GM12878 (cell line): Measurements from ENCODE around the gene CDH16. TPM values are rescaled to one million over a fixed set of nuclear protein-coding genes. Genes with fewer than 3 reads are reported as not detected.

Experiments
- ATAC-seq: fragments of 200-7000 bp; cut with Tn5 transposase; 3 replicates; pipeline ENCODE4 v1.9.1; 2020; ENCODE audit warnings: mild to moderate bottlenecking, moderate library complexity
- BruUV-seq: library from RNA; stranded (reverse); fragments of 400-500 nt; replicated peaks from 2 replicates; lab custom pipeline; 2021; lab: Mats Ljungman, UMichigan
- CTCF ChIA-PET: fragments of 300-600 bp; sonication (Branson Sonifier 250); formaldehyde crosslinking; extraction: SDS; loops from one replicate; lab custom pipeline; 2021; ENCODE audit warnings: inconsistent platforms; lab: Yijun Ruan, JAX
- POLR2A ChIA-PET: fragments of 350-600 bp; formaldehyde crosslinking; extraction: SDS; loops from one replicate; lab custom pipeline; 2021; ENCODE audit warnings: inconsistent platforms; lab: Charles Lee
- RAD21 ChIA-PET: fragments of 300-600 bp; sonication (Branson Sonifier 250); formaldehyde crosslinking; loops from one replicate; lab custom pipeline; 2023; ENCODE audit warnings: antibody characterized with exemption; ENCODE audit not compliant: unreplicated experiment; lab: Charles Lee
- SMC1A ChIA-PET: fragments of 300-600 bp; sonication (Branson Sonifier 250); formaldehyde crosslinking; loops from one replicate; lab custom pipeline; 2023; ENCODE audit not compliant: unreplicated experiment, uncharacterized antibody; lab: Charles Lee
- DNase-seq: peaks from one replicate; pipeline ENCODE4 v3.0.0-alpha.2; 2011; ENCODE audit warnings: low read depth, low spot score
- FAIRE-seq: peaks from 3 replicates; lab custom pipeline; 2011; peaks lifted over from hg19 to GRCh38; lab: Jason Lieb, UNC
- H2AFZ ChIP-seq: 2 replicates; pipeline ENCODE4 v1.6.0; 2011; ENCODE audit warnings: low read depth, low read length, control low read depth; ENCODE audit not compliant: control insufficient read depth
- H3K27ac ChIP-seq: 2 replicates; pipeline ENCODE4 v1.5.1; 2011; ENCODE audit warnings: control low read depth; ENCODE audit not compliant: control insufficient read depth, insufficient read depth
- H3K27me3 ChIP-seq, 2 experiments: replicated peaks in 1 of 2; 2 replicates each; pipeline versions ENCODE4 v1.6.0 to v1.6.1; 2011; ENCODE audit warnings: low read length in 1 of 2; ENCODE audit not compliant: control insufficient read depth in 2 of 2, insufficient read depth in 2 of 2
- H3K36me3 ChIP-seq, 2 experiments: 2 replicates each; pipeline ENCODE4 v1.5.1; 2011; ENCODE audit warnings: low read length in 1 of 2; ENCODE audit not compliant: control insufficient read depth in 2 of 2, insufficient read depth in 2 of 2
- H3K4me1 ChIP-seq: 2 replicates; pipeline ENCODE4 v1.6.1; 2011; ENCODE audit warnings: mild to moderate bottlenecking, low read length, moderate library complexity, mixed read lengths; ENCODE audit not compliant: control insufficient read depth, insufficient read depth
- H3K4me2 ChIP-seq: 2 replicates; pipeline ENCODE4 v1.6.0; 2011; ENCODE audit warnings: control low read depth; ENCODE audit not compliant: control insufficient read depth, insufficient read depth
- H3K4me3 ChIP-seq: fragments of 200-600 bp; sonication (generic); 2 replicates; pipeline ENCODE4 v1.5.1; 2016
- H3K79me2 ChIP-seq: 2 replicates; pipeline ENCODE4 v1.6.0; 2011; ENCODE audit warnings: low read length; ENCODE audit not compliant: control insufficient read depth, insufficient read depth
- H3K9ac ChIP-seq: 2 replicates; pipeline ENCODE4 v1.8.0; 2011; ENCODE audit warnings: low read length, control low read depth, mixed read lengths; ENCODE audit not compliant: control insufficient read depth, insufficient read depth
- H3K9me3 ChIP-seq: replicated peaks from 3 replicates; pipeline ENCODE4 v1.5.1; 2011; ENCODE audit warnings: mild to moderate bottlenecking, low read length; ENCODE audit not compliant: control insufficient read depth, insufficient read depth
- H4K20me1 ChIP-seq: 2 replicates; pipeline ENCODE4 v1.6.0; 2011; ENCODE audit not compliant: control insufficient read depth, insufficient read depth
- BMI1 ChIP-seq: fragments of 450-650 bp; IDR thresholded peaks from 2 replicates; pipeline ENCODE4 v1.6.1; 2016; ENCODE audit warnings: mild to moderate bottlenecking, moderate library complexity, borderline replicate concordance
- CBFB ChIP-seq: IDR thresholded peaks from 2 replicates; pipeline ENCODE4 v1.6.1; 2016; ENCODE audit warnings: antibody characterized with exemption, low read depth
- EGR1 ChIP-seq, 2 experiments: IDR thresholded peaks; 1 replicate in 1 of 2; 2 replicates in 1 of 2; pipeline ENCODE4 v1.6.1; 2011 to 2012; ENCODE audit warnings: low read depth in 2 of 2, low read length in 2 of 2, borderline replicate concordance in 1 of 2, mild to moderate bottlenecking in 1 of 2, moderate library complexity in 1 of 2
- ELK1 ChIP-seq: IDR thresholded peaks from 2 replicates; pipeline ENCODE4 v1.6.1; 2012; ENCODE audit warnings: low read depth, low read length, improper control_type of control experiment
- ESRRA ChIP-seq: IDR thresholded peaks from 2 replicates; pipeline ENCODE4 v1.6.1; 2012; ENCODE audit warnings: mild to moderate bottlenecking, low read length, improper control_type of control experiment
- EZH2 ChIP-seq: IDR thresholded peaks from 2 replicates; pipeline ENCODE4 v1.6.1; 2012; ENCODE audit warnings: low read depth, mild to moderate bottlenecking, control low read depth, inconsistent platforms, low read length, borderline replicate concordance; ENCODE audit not compliant: control insufficient read depth
- MTA2 ChIP-seq: fragments of 450-650 bp; IDR thresholded peaks from 2 replicates; pipeline ENCODE4 v1.6.1; 2016; ENCODE audit warnings: low read depth, mild to moderate bottlenecking, moderate library complexity
- PAX8 ChIP-seq: fragments of 450-650 bp; IDR thresholded peaks from 2 replicates; pipeline ENCODE4 v1.6.1; 2017; ENCODE audit warnings: mild to moderate bottlenecking, moderate library complexity
- POLR2AphosphoS2 ChIP-seq: IDR thresholded peaks from 2 replicates; pipeline ENCODE4 v1.6.1; 2011; ENCODE audit warnings: low read depth, mild to moderate bottlenecking, low read length, improper control_type of control experiment, moderate library complexity
- SIN3A ChIP-seq: IDR thresholded peaks from 2 replicates; pipeline ENCODE4 v1.6.1; 2012; ENCODE audit warnings: low read depth, low read length, improper control_type of control experiment
- SPI1 ChIP-seq: IDR thresholded peaks from 2 replicates; pipeline ENCODE4 v1.6.1; 2011; ENCODE audit warnings: low read depth, mild to moderate bottlenecking, low read length, moderate library complexity, borderline replicate concordance; ENCODE audit not compliant: insufficient read depth
- TARDBP ChIP-seq: IDR thresholded peaks from 2 replicates; pipeline ENCODE4 v1.6.1; 2016; ENCODE audit warnings: borderline replicate concordance
- TCF12 ChIP-seq: IDR thresholded peaks from 2 replicates; pipeline ENCODE4 v1.6.1; 2011; ENCODE audit warnings: low read depth, mild to moderate bottlenecking, low read length
- WRNIP1 ChIP-seq: IDR thresholded peaks from 2 replicates; pipeline ENCODE4 v1.6.1; 2011; ENCODE audit warnings: low read depth, low read length, improper control_type of control experiment, borderline replicate concordance
- WGBS: methylation state at CpG from one replicate; pipeline ENCODE4 v1.1.6; 2016; ENCODE audit warnings: low lambda C conversion rate; ENCODE audit not compliant: insufficient replicate concordance, insufficient coverage; ENCODE audit errors: missing lambda C conversion rate; 5-methylcytosine and 5-hydroxymethylcytosine counted together
- in situ Hi-C: fragments of 300-500 bp; cut with MboI; formaldehyde crosslinking; loops from 9 replicates; pipeline ENCODE4 v1.14.3; 2018; ENCODE audit warnings: mixed read lengths
- intact Hi-C: fragments of 100-400 bp; cut with micrococcal nuclease; formaldehyde crosslinking; loops from one replicate; pipeline ENCODE4 v1.14.2; 2022; ENCODE audit not compliant: unreplicated experiment
- polyA plus RNA-seq, 11 experiments: library from polyadenylated mRNA; depleted of rRNA in 4 of 11; unstranded in 6 of 11; stranded (reverse) in 5 of 11; fragments of >200 nt; fragmentation: Nextera tagmentation in 4 of 11; fragmentation: Illumina TruSeq in 1 of 11; extraction: Ambion mirVana in 4 of 11; extraction: Trizol in 1 of 11; gene quantifications; 1 replicate in 1 of 11; 2 replicates in 10 of 11; pipeline versions ENCODE4 v1.2.1 to v1.2.3, GENCODE V29; 2011 to 2016; ENCODE audit warnings: inconsistent platforms in 2 of 11, missing spikeins in 2 of 11, low read depth in 1 of 11
- total RNA-seq, 4 experiments: library from RNA; depleted of rRNA in 3 of 4; stranded (reverse); fragments of >200 nt in 3 of 4; fragmentation: Illumina TruSeq in 1 of 4; extraction: Trizol in 1 of 4; gene quantifications; 2 replicates each; pipeline versions ENCODE4 v1.2.1 to v1.2.3, GENCODE V29; 2013 to 2021
- TF ChIP-seq, protein P1 (sequence below): fragments of 450-650 bp; IDR thresholded peaks from 2 replicates; pipeline ENCODE4 v1.6.1; 2017; ENCODE audit warnings: low read depth, mild to moderate bottlenecking, moderate library complexity

Gene CDH16
- total and polyA plus RNA-seq, 10 of the 15 experiments (the other 5 are each of a cell fraction or from before 2014, with no cell fraction given), result 0.05 TPM; not detected in 9

DNA sequence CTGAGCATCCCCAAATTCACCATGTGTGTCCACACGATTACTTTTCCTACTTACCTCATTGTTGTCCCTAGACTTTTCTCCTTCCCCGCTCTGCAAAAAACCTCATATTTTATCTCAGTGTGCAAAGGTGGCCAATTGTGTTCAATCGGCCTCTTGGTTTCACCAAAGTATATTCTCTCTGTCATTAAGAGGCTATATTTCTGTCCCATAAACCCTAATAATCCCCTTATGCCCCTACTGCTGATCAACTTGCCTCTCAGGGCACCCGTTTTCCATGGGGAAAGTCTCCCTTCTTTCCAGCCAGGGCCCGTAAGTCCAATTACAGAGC is 28.3 kb upstream of the CDH16 start:
- in situ Hi-C loops, result no loop called here
- Histone ChIP-seq H3K4me2 (no peak overlapping the region), H3K4me3 (no peak overlapping the region), H3K36me3 (no peaks in the 10 kb centered on the region; a peak in 1 of 4 replicates), H3K27ac (no peak overlapping the region), H3K79me2 (no peaks in the 10 kb centered on the region), H3K27me3 (no peaks in the 10 kb centered on the region), H4K20me1 (no peaks in the 10 kb centered on the region), H3K9me3 (no peaks in the 10 kb centered on the region), H3K9ac (no peak overlapping the region), H3K4me1 (peaks cover 19% of the 10 kb centered on the region), H2AFZ (no peak overlapping the region)
- SMC1A ChIA-PET, result interaction anchor here (0.6 kb wide), 1 partner anchor 226 kb away, joined by 3 read pairs; no protein-coding TSS in a partner anchor
- FAIRE-seq, result no peak
- CTCF ChIA-PET, result interaction anchor here (0.6 to 2.2 kb wide), 12 partner anchors 12 to 275 kb away, joined by 3 to 8 read pairs (median 4); no protein-coding TSS in a partner anchor
- TF ChIP-seq TCF12 (no peak), CBFB (no peak)
- ATAC-seq, result no peak
- RAD21 ChIA-PET, result interaction anchor here (0.7 to 1.1 kb wide), 2 partner anchors 14 to 71 kb away, joined by 3 to 6 read pairs; no protein-coding TSS in a partner anchor
- no peak for DNase-seq
- intact Hi-C loops, result loop anchor here (1.0 kb wide), 1 partner anchor 52 kb away; no protein-coding TSS in a partner anchor
- 10% methylated on average over 5 of the region's 5 CpGs for WGBS
- BruUV-seq, result no TSS peak
- POLR2A ChIA-PET, result no interaction called here

DNA sequence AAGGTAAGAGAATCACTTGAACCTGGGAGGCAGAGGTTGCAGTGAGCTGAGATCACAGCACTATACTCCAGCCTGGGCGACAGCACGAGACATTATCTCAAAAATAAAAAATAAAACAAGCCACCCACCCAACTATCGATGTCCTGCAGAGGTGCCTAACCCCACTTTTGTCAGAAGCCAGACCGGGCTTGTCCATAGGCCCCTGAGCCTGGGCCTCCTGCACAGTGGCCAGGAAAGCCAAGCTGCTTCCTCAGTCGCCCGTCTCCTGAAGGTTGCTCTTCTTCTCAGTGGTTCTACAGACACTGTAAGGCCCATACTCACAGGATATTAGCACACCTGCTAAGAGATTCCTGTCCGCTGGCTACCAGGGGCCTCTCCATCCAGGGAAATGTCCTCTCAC is 27.9 kb upstream of the CDH16 start:
- H3K4me1 ChIP-seq, result peaks cover 19% of the 10 kb centered on the region
- no peak for DNase-seq
- no peak overlapping the region for H3K27ac ChIP-seq
- 43% methylated on average over 7 of the region's 7 CpGs for WGBS
- in situ Hi-C loops (no loop called here), intact Hi-C loops (no loop called here)
- ChIA-PET SMC1A (no interaction called here), POLR2A (no interaction called here), RAD21 (no interaction called here), CTCF (interaction anchor here (1.4 to 2.2 kb wide), 2 partner anchors 29 to 238 kb away, joined by 3 to 8 read pairs; no protein-coding TSS in a partner anchor)
- no peak overlapping the region for H3K4me2 ChIP-seq
- BruUV-seq, result no TSS peak
- ATAC-seq, result no peak
- no peak overlapping the region for H2AFZ ChIP-seq
- H3K79me2 ChIP-seq, result no peaks in the 10 kb centered on the region
- H3K27me3 ChIP-seq, result no peaks in the 10 kb centered on the region
- no peak overlapping the region for H3K4me3 ChIP-seq
- H3K36me3 ChIP-seq, result no peaks in the 10 kb centered on the region; a peak in 2 of 4 replicates
- no peak for FAIRE-seq
- no peak overlapping the region for H3K9ac ChIP-seq
- no peaks in the 10 kb centered on the region for H3K9me3 ChIP-seq
- H4K20me1 ChIP-seq, result no peaks in the 10 kb centered on the region
- TF ChIP-seq, protein P1, sequence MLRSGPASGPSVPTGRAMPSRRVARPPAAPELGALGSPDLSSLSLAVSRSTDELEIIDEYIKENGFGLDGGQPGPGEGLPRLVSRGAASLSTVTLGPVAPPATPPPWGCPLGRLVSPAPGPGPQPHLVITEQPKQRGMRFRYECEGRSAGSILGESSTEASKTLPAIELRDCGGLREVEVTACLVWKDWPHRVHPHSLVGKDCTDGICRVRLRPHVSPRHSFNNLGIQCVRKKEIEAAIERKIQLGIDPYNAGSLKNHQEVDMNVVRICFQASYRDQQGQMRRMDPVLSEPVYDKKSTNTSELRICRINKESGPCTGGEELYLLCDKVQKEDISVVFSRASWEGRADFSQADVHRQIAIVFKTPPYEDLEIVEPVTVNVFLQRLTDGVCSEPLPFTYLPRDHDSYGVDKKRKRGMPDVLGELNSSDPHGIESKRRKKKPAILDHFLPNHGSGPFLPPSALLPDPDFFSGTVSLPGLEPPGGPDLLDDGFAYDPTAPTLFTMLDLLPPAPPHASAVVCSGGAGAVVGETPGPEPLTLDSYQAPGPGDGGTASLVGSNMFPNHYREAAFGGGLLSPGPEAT, result no peak
- TF ChIP-seq ESRRA (no peak), EZH2 (no peak), POLR2AphosphoS2 (no peak), TARDBP (no peak), BMI1 (no peak), PAX8 (no peak), ELK1 (no peak), SPI1 (no peak), EGR1 (IDR thresholded peaks at IDR 0.05; ENCODE audit: borderline replicate concordance in 1 of 2, low read depth in 2 of 2, low read length in 2 of 2) (no peak), SIN3A (no peak), CBFB (no peak), MTA2 (no peak), WRNIP1 (no peak)
